ENCODE results near the gene SMAD3.
"Not testable (repeated sequence)": the region's sequence is repeated elsewhere in the genome, so short reads cannot be mapped to it uniquely, and the experiment has no call there.

The SMAD3 gene

DNA sequence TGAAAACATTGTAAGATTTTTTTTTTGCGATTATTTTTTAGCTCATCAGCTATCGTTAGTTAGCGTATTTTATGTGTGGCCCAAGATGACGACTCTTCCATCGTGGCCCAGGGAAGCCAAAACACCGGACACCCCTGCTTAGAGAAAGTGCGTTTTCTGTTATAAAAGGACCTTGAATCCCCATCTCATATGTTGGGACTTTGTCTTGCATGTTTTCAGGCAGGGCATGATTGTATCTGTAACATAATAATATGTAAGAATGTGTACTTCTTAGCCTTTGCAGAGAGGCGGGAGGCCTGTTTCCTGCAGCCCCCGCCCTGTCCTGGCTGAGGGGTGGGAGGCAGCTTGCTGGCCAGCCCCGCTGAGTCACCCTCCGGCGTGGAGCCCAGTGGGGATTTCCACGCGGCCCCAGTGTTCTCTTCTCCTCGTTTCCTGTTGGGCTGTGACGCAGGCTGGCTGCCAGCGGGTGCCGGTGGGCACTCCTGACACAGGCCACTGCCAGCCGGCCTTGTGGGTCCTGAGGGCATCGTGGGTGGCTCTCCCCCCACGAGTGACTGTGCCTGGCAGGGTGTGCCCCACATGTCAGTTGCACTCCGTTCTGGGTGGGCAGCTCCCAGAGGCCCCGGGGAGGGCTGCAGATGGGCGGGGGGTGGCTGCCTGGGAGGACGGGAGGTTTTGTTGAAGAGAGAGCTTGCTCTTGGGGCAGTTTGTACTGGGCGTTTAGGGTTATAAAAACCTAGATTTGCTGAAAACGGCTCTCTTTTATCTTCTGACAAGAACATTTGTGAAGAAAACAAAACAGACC is 55.6 kb downstream of the SMAD3 start:
- peak; percentile 78 to 86 for DNase-seq (ENCODE audit: low spot score in 2 of 2)
- peak; percentile 92 for ATAC-seq (replicated peaks; ENCODE audit: extremely low read depth, poor library complexity, severe bottlenecking)
- H3K9me3 Mint-ChIP-seq, result no peaks in the 10 kb centered on the region
- H3K4me1 Mint-ChIP-seq, result peaks cover 81% of the 10 kb centered on the region
- peaks cover 5% of the 10 kb centered on the region for H3K36me3 Mint-ChIP-seq (ENCODE audit: insufficient read depth)
- peak overlapping the region; percentile 97 for H3K27ac Mint-ChIP-seq (ENCODE audit: low read depth)
- H3K27me3 Mint-ChIP-seq, result no peaks in the 10 kb centered on the region
- H3K4me3 Mint-ChIP-seq, result peak overlapping the region; percentile 72

DNA sequence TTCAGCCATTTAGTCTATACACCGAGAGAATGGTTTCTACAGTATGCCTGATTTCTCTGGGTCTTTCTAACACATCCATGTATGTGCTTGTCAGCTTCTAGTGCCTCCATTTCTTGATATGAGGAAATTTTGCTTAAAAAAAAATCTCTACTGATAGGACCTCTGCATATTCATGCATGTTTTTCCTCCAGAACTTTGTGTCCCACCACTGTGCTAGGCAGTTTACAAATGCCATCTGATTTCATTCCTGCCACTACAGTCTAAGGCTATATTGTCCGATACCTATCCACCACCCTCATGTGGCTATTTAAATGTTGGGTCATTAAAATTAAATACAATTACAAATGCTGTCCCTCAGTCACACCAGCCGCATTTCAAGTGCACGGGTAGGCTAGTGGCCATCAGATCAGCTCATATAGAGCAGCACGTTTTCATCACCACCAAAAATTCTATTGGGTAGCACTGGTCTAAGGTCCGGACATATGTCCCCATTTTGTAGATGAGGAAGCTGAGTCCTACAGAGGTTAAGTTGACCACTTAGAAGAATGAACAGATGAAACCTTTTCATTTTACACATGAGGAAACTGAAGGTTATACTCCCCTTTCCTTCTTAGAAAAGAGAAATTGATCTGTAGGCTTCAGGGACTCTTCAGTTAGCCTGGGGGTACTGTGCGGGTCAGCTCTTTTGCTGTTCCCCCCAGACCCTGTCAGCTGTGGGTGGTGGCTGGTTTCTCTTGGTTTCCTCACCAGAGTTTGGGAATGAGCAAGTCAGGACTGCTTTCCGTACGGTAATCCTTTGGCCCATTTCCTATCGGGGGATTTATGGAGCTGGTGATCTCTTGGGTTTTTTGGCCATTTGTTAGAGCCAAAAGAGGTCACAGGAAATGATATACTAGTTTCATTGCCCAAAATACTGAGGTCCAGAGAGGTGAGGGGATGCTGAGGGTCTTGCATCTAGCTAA is 56.5 kb downstream of the SMAD3 start:
- peaks cover 5% of the 10 kb centered on the region for H3K36me3 Mint-ChIP-seq (ENCODE audit: insufficient read depth)
- H3K4me1 Mint-ChIP-seq, result peaks cover 79% of the 10 kb centered on the region
- ATAC-seq (replicated peaks; ENCODE audit: extremely low read depth, poor library complexity, severe bottlenecking) (no peak), DNase-seq (ENCODE audit: low spot score in 2 of 2) (no peak)
- H3K27me3 Mint-ChIP-seq, result no peaks in the 10 kb centered on the region
- peak overlapping the region; percentile 72 for H3K4me3 Mint-ChIP-seq
- H3K9me3 Mint-ChIP-seq, result no peaks in the 10 kb centered on the region
- peak overlapping the region; percentile 97 for H3K27ac Mint-ChIP-seq (ENCODE audit: low read depth)

DNA sequence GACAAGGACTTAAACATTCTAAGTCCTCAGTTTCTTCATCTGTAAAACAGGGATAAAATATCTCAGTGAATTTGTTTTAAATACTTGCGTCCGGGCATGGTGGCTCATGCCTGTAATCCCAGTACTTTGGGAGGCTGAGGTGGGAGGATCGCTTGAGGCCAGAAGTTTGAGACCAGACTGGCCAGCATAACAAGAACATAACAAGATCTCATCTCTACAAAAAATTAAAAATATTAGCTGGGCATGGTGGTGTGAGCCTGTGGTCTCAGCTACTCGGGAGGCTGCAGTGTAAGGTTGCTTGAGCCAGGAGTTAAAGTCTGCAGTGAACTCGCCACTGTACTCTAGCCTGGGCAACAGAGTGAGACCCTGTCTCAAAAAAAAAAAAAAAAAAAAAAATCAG is 57.4 kb downstream of the SMAD3 start:
- Mint-ChIP-seq H3K27ac (ENCODE audit: low read depth) (peak overlapping the region; percentile 97), H3K4me1 (peaks cover 78% of the 10 kb centered on the region)
- H3K4me3 Mint-ChIP-seq; H3K27me3 Mint-ChIP-seq; DNase-seq (ENCODE audit: low spot score in 2 of 2); ATAC-seq (replicated peaks; ENCODE audit: extremely low read depth, poor library complexity, severe bottlenecking); H3K9me3 Mint-ChIP-seq; H3K36me3 Mint-ChIP-seq (ENCODE audit: insufficient read depth): not testable (repeated sequence)

DNA sequence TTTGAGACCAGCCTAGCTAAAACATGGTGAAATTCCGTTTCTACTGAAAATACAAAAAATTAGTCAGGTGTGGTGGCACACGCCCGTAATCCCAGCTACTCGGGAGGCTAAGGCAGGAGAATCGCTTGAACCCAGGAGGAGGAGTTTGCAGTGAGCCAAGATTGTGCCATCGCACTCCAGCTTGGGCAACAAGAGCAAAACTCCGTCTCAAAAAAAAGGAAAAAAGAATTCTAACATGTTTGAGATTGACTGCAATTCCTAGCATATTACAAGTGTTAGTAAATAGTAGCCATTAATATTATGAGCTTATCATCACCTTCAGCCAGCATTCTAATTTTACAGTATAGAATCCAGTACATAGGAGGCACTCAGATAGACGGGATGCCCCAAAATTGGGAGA is 57.9 kb downstream of the SMAD3 start:
- H3K4me3 Mint-ChIP-seq; H3K27ac Mint-ChIP-seq (ENCODE audit: low read depth); DNase-seq (ENCODE audit: low spot score in 2 of 2); H3K27me3 Mint-ChIP-seq; H3K9me3 Mint-ChIP-seq; ATAC-seq (replicated peaks; ENCODE audit: extremely low read depth, poor library complexity, severe bottlenecking); H3K36me3 Mint-ChIP-seq (ENCODE audit: insufficient read depth): not testable (repeated sequence)
- peaks cover 78% of the 10 kb centered on the region for H3K4me1 Mint-ChIP-seq

DNA sequence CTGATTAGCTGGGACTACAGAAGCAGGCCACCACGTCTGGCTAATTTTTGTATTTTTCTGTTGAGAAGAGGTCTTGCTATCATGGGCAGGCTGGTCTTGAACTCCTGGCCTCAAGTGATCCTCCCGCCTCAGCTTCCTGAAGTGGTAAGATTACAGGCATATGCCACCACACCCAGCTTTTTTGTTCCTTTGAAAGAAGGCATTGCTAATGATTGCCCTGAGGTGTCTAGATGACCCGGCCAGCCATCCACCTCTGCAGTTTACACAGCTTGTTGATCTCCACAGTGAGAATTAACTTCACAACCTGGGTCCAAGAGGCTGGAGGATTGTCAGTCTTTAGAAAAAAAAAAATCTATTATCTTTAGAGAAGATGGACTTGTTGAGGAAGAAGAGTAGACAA is 58.7 kb downstream of the SMAD3 start:
- no peak for ATAC-seq (replicated peaks; ENCODE audit: extremely low read depth, poor library complexity, severe bottlenecking)
- Mint-ChIP-seq H3K4me3 (no peak overlapping the region), H3K27ac (ENCODE audit: low read depth) (peak overlapping the region; percentile 59), H3K9me3 (no peaks in the 10 kb centered on the region), H3K36me3 (ENCODE audit: insufficient read depth) (peaks cover 9% of the 10 kb centered on the region), H3K27me3 (no peaks in the 10 kb centered on the region), H3K4me1 (peaks cover 70% of the 10 kb centered on the region)
- DNase-seq (ENCODE audit: low spot score in 2 of 2), result no peak

DNA sequence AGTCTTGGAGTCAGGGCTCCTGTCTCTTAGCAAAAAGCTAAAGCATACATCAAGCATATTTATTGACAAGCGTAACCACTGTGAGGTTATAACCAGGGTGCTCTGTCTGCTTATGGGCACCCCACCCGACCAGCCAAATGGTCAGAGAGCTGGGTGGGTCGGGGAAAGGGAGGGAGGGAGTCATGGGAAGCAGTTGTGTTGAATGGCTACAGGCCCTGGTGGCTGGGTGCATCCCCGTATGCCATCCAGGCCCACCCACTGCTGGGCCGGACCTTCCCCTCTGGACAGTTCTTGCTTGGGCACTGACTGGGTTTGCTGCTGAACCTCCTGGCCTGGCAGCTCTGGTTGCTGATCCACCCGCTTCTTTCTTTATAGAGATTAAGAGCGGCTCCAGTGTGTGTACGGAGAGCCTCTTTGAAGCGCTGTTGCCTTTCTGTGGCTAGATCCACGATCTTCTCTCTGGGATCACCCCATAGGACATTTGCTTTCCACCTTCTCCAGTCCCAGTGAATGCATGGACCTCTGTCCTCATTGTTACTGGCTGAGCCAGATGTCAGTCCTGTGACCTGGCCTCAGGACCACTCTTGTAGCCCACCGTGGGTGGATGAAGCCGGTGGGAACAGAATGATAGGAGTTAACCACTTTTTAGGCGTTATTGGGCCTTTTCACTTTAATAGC is 59.6 kb downstream of the SMAD3 start:
- H3K27ac Mint-ChIP-seq (ENCODE audit: low read depth), result no peak overlapping the region
- H3K4me3 Mint-ChIP-seq, result no peak overlapping the region

DNA sequence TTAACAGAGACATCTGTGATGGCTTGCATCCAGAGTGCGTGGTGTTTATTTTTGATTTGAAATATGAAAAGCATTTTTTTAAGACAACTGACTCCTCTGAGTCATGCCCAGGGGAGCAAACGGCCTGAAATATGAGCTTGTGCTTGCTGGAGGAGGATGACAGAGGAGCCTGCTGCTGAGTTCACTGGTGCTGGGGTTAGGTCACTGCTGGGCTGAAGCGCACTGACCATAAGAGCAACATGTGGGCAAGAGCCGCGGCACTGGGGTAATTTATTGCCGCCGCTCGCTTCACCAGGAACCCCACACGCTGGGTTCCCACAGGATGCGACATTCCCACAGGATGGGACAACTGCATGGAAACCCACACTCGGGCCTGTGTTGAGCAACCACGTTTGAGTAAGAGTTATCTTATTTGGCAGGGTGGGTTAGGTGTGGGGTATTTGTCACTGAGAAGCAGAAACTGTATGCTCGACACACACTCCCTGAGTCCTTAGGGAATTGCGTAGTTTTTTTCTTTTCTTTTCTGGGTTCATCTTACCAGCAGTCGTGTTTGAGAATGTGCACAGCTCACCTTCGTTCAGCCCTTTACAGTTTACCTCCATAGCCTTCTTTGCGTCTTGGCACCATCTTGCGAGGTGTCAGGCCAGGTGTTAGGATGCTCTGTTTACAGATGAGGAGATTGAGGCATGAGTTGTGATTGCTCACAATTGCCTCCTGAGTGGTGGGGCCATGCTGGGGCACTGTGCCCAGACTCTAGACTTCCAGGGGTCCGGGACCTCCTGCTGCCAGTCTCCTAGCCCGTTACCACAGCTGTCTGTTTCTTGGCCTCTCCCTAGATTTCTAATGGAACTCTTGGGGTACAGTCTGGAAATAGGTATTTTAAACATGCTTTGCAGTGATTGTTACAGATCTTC is 60.4 kb downstream of the SMAD3 start:
- Mint-ChIP-seq H3K4me1 (peaks cover 68% of the 10 kb centered on the region), H3K27me3 (no peaks in the 10 kb centered on the region), H3K36me3 (ENCODE audit: insufficient read depth) (peaks cover 9% of the 10 kb centered on the region), H3K4me3 (no peak overlapping the region), H3K27ac (ENCODE audit: low read depth) (peak overlapping the region; percentile 29), H3K9me3 (no peaks in the 10 kb centered on the region)
- ATAC-seq (replicated peaks; ENCODE audit: extremely low read depth, poor library complexity, severe bottlenecking) (no peak), DNase-seq (ENCODE audit: low spot score in 2 of 2) (no peak)

More for the DNA sequence above, 59.6 kb downstream of the SMAD3 start:
- no peaks in the 10 kb centered on the region for H3K9me3 Mint-ChIP-seq
- H3K36me3 Mint-ChIP-seq (ENCODE audit: insufficient read depth), result peaks cover 9% of the 10 kb centered on the region
- no peaks in the 10 kb centered on the region for H3K27me3 Mint-ChIP-seq
- H3K4me1 Mint-ChIP-seq, result peaks cover 68% of the 10 kb centered on the region
- DNase-seq (ENCODE audit: low spot score in 2 of 2) (no peak), ATAC-seq (replicated peaks; ENCODE audit: extremely low read depth, poor library complexity, severe bottlenecking) (no peak)

DNA sequence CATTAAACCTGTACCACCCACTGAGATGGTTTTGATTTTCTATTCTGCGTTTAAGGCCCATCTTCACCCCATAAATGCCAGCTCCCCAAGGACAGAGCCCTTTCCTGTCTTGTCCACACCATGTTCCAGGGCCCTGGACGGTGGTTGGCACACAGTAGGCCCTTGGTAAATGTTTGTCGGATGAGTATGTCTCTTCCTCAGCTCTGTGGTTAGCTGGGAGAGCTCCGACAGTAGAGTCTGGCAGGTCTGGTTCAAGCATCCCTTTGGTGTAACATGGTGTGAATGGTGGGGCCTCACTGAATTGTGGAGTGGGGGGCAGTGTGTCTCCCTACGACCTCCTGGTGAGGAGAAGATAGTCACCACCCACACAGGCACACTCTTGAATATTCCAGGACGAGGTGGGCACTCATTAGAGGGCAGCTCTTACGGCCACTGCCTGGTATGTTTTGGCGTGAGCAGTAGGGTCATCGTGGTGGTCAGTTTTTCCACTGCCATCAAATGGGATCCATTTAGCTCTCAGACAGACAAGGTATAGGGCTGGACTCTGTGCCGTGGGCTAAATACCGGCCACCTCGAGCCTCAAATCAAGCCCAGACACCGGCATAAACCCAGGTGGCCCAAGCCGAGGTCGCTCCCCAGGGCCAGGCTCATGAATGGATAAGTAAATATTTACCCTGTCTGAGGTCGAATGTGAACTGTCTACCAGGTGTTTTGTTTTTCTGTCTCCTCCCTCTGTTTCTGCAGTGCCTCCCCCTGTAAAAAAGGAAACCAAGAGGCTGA is 61.3 kb downstream of the SMAD3 start:
- Mint-ChIP-seq H3K9me3 (no peaks in the 10 kb centered on the region), H3K36me3 (ENCODE audit: insufficient read depth) (peaks cover 8% of the 10 kb centered on the region), H3K27ac (ENCODE audit: low read depth) (peak overlapping the region; percentile 29), H3K4me3 (no peak overlapping the region), H3K4me1 (peaks cover 68% of the 10 kb centered on the region), H3K27me3 (no peaks in the 10 kb centered on the region)
- ATAC-seq (replicated peaks; ENCODE audit: extremely low read depth, poor library complexity, severe bottlenecking) (no peak), DNase-seq (ENCODE audit: low spot score in 2 of 2) (no peak)

DNA sequence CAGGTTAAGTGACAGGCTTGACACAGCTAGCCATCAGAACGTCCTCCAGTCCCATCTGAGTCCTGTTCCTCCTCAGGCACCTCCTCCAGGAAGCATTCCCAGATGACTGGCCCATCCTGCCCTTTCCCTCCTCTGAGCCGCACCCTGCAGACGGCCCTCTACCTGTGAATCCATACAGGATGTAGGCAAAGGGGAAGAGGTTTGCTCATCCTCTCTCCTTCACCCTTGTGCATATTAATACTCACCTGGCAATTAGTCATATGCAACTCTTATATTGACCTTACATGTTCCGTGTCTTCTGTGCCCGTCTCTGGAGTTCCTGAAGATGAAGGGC is 61.9 kb downstream of the SMAD3 start:
- Mint-ChIP-seq H3K9me3 (no peaks in the 10 kb centered on the region), H3K36me3 (ENCODE audit: insufficient read depth) (peaks cover 10% of the 10 kb centered on the region), H3K4me1 (peaks cover 72% of the 10 kb centered on the region), H3K27me3 (no peaks in the 10 kb centered on the region), H3K27ac (ENCODE audit: low read depth) (peak overlapping the region; percentile 17), H3K4me3 (no peak overlapping the region)
- DNase-seq (ENCODE audit: low spot score in 2 of 2) (no peak), ATAC-seq (replicated peaks; ENCODE audit: extremely low read depth, poor library complexity, severe bottlenecking) (no peak)

DNA sequence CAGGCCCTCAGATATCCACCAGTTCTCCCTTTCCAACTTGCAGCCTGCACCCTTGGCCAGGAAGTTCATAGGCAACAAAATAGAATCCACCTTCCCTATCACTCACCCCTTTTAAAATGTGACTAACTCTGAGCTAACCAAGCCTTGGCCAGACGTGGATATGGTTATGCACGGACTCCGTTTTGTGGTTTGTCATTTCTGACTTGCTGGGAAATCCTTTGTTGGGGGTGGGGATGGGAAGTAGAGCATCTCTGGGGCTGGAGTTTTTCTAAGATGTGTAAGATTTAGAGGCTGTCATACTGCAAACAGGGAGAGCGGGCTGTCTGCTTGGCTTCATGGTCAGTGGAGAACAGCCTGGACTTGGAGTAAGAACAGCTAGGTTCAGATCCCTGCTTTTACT is 62.6 kb downstream of the SMAD3 start:
- H3K9me3 Mint-ChIP-seq, result no peaks in the 10 kb centered on the region

DNA sequence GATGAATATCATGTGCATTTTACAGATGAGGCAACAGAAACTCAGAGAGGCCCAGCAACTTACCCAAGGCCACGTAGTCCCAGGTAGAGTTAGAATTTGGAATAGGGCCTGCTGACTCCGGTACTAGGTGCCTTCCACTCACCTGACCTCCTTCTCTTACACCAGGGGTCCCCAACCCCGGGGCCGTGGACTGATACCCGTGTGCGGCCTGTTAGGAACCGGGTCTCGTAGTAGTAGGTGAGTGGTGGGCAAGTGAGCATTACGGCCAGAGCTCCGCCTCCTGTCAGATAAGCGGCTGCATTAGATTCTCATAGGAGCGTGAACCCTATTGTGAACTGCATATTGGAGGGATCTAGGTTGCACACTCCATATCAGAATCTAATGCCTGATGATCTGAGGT is 64.8 kb downstream of the SMAD3 start:
- ATAC-seq (replicated peaks; ENCODE audit: extremely low read depth, poor library complexity, severe bottlenecking) (no peak), DNase-seq (ENCODE audit: low spot score in 2 of 2) (no peak)
- Mint-ChIP-seq H3K27ac (ENCODE audit: low read depth) (no peak overlapping the region), H3K4me1 (peaks cover 79% of the 10 kb centered on the region), H3K27me3 (no peaks in the 10 kb centered on the region), H3K9me3 (no peaks in the 10 kb centered on the region), H3K36me3 (ENCODE audit: insufficient read depth) (peaks cover 15% of the 10 kb centered on the region), H3K4me3 (no peak overlapping the region)

More for the DNA sequence above, 62.6 kb downstream of the SMAD3 start:
- ATAC-seq (replicated peaks; ENCODE audit: extremely low read depth, poor library complexity, severe bottlenecking) (no peak), DNase-seq (ENCODE audit: low spot score in 2 of 2) (no peak)
- Mint-ChIP-seq H3K4me3 (no peak overlapping the region), H3K27me3 (no peaks in the 10 kb centered on the region), H3K36me3 (ENCODE audit: insufficient read depth) (peaks cover 8% of the 10 kb centered on the region), H3K4me1 (peaks cover 77% of the 10 kb centered on the region), H3K27ac (ENCODE audit: low read depth) (peak overlapping the region; percentile 17)

Data from central memory CD8-positive, alpha-beta T cell (primary cell).